ENCODE data around the gene DDX27. TPM values are rescaled to one million over a fixed set of nuclear protein-coding genes. Genes with fewer than 3 reads are reported as not detected.
A peak's percentile ranks its signal among the peaks of the same experiment; 100 is the strongest.

DDX27 gene
- total and polyA plus RNA-seq, 2 of the 13 experiments (the other 11 are each of a cell fraction or from before 2014, with no cell fraction given): 42.6 to 72.8 TPM

DNA sequence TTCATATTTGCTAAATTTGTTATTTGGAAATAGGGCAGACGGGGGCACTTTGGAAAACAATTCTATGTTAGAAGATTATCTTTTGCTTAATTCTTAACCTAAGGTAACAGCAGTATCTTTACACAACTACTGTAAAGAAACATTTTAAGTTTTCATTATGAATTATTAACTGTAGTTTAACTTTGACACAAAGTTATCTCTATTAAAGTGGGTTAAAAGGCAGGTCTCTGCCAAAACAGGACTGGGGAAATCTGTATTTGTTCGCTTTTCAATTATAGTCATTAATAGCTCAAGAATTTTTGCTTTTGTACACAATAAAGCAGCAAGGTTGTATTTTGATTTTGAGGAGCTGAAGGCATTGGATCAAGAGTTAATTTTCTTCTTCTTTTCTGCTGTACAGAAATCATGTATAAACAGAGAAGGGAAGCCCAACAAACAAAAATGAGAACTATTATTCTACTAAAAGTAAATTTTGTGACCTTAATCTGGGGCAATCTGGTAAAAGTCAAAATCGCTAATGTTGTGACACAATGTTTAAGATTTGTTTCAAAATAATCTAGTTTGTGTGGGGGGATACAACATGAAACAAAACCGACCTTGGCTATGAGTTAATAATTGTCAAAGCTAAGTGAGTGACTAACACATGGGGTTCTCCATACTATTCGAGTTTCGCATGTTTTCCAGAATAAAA, 34.0 kb upstream of the DDX27 start (continued):
- TF ChIP-seq ZNF569 (CRISPR knock-in tag; IDR thresholded peaks at IDR 0.05; ENCODE audit: borderline replicate concordance) (no peak), ZNF256 (CRISPR knock-in tag; conservative IDR thresholded peaks at IDR 0.05) (no peak), ZKSCAN1 (IDR thresholded peaks at IDR 0.05; ENCODE audit: low read length) (no peak), ZBTB44 (CRISPR knock-in tag; IDR thresholded peaks at IDR 0.05) (no peak), ZNF558 (CRISPR knock-in tag; IDR thresholded peaks at IDR 0.05; ENCODE audit: borderline replicate concordance) (no peak), GFI1 (CRISPR knock-in tag; IDR thresholded peaks at IDR 0.05; ENCODE audit: borderline replicate concordance) (no peak; the same call in 1 of the 2 replicates), ZNF557 (CRISPR knock-in tag; IDR thresholded peaks at IDR 0.05) (no peak), ZNF674 (CRISPR knock-in tag; IDR thresholded peaks at IDR 0.05; ENCODE audit: low read depth) (no peak), DZIP1 (CRISPR knock-in tag; IDR thresholded peaks at IDR 0.05) (no peak), RXRA (CRISPR knock-in tag; IDR thresholded peaks at IDR 0.05) (no peak), HINFP (CRISPR knock-in tag; IDR thresholded peaks at IDR 0.05; ENCODE audit: low read depth) (no peak), TCF7 (IDR thresholded peaks at IDR 0.05; ENCODE audit: low read depth) (peak; percentile 92), MEIS1 (CRISPR knock-in tag; IDR thresholded peaks at IDR 0.05; ENCODE audit: borderline replicate concordance) (no peak), ZSCAN20 (CRISPR knock-in tag; IDR thresholded peaks at IDR 0.05; ENCODE audit: borderline replicate concordance) (0 out of 2 replicates have a peak, but pooled peaks have one; percentile 55)
- TF ChIP-seq, protein P1, sequence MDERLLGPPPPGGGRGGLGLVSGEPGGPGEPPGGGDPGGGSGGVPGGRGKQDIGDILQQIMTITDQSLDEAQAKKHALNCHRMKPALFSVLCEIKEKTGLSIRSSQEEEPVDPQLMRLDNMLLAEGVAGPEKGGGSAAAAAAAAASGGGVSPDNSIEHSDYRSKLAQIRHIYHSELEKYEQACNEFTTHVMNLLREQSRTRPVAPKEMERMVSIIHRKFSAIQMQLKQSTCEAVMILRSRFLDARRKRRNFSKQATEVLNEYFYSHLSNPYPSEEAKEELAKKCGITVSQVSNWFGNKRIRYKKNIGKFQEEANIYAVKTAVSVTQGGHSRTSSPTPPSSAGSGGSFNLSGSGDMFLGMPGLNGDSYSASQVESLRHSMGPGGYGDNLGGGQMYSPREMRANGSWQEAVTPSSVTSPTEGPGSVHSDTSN (CRISPR knock-in tag; IDR thresholded peaks at IDR 0.05): no peak
- TF ChIP-seq, protein P2, sequence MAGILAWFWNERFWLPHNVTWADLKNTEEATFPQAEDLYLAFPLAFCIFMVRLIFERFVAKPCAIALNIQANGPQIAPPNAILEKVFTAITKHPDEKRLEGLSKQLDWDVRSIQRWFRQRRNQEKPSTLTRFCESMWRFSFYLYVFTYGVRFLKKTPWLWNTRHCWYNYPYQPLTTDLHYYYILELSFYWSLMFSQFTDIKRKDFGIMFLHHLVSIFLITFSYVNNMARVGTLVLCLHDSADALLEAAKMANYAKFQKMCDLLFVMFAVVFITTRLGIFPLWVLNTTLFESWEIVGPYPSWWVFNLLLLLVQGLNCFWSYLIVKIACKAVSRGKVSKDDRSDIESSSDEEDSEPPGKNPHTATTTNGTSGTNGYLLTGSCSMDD (CRISPR knock-in tag; IDR thresholded peaks at IDR 0.05): no peak
- TF ChIP-seq, protein P3, sequence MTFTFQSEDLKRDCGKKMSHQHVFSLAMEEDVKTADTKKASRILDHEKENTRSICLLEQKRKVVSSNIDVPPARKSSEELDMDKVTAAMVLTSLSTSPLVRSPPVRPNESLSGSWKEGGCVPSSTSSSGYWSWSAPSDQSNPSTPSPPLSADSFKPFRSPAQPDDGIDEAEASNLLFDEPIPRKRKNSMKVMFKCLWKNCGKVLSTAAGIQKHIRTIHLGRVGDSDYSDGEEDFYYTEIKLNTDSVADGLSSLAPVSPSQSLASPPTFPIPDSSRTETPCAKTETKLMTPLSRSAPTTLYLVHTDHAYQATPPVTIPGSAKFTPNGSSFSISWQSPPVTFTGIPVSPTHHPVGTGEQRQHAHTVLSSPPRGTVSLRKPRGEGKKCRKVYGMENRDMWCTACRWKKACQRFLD (CRISPR knock-in tag; IDR thresholded peaks at IDR 0.05; ENCODE audit: borderline replicate concordance): no peak
- TF ChIP-seq, protein P4, sequence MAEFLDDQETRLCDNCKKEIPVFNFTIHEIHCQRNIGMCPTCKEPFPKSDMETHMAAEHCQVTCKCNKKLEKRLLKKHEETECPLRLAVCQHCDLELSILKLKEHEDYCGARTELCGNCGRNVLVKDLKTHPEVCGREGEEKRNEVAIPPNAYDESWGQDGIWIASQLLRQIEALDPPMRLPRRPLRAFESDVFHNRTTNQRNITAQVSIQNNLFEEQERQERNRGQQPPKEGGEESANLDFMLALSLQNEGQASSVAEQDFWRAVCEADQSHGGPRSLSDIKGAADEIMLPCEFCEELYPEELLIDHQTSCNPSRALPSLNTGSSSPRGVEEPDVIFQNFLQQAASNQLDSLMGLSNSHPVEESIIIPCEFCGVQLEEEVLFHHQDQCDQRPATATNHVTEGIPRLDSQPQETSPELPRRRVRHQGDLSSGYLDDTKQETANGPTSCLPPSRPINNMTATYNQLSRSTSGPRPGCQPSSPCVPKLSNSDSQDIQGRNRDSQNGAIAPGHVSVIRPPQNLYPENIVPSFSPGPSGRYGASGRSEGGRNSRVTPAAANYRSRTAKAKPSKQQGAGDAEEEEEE (CRISPR knock-in tag; IDR thresholded peaks at IDR 0.05; ENCODE audit: borderline replicate concordance): no peak
